ENCODE data around the gene NEK6. TPM values are rescaled to one million over a fixed set of nuclear protein-coding genes. Genes with fewer than 3 reads are reported as not detected.

Gene NEK6
- total RNA-seq, 2 experiments from 2014 or later, result 0.89 to 1.7 TPM

DNA sequence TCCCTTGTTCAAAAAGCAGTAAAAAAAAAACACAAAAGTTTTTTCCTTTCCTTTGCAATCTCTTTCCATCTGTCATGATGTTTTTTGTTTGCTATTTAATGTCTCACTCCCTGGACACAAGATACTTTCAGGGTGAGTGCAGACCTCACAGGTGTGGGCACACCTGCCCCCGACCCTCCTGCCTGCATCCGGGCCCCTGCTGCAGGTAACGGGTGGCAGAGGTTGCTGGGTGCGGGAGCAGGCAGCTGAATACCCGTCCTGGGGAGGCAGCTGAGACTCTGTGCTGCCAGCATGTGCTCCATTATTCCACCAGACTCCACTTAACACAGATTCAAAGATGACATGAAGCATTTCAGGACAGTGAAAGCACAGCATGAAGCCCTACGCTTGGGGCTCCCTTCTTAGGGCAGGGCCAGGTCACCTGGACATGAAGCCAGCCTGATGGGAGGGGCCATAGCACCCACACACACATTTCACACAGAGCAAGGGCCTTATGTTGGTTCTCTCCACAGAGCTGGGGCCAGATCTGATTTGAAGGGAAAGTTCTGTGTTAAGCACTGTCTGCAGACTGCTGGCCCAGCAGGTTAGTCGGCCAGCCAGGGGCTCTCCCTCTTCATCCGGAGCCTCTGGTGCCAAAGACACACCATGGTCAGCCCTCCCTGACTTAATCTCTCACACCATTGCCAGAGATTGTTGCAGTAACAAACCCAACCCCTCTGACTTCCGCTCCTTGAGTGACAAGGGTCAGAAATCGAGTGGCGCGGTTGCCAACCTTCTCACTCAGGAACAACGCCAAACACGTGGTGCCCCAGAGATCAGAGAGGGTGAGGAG lies 13.0 kb downstream of the NEK6 start:
- Histone ChIP-seq H3K4me1 (ENCODE audit: insufficient read depth, low read length) (peaks cover 8% of the 10 kb centered on the region), H3K36me3 (ENCODE audit: insufficient read depth, low read length) (no peaks in the 10 kb centered on the region)
- no peaks in the 10 kb centered on the region for H3K4me1 Mint-ChIP-seq (ENCODE audit: low read depth)

DNA sequence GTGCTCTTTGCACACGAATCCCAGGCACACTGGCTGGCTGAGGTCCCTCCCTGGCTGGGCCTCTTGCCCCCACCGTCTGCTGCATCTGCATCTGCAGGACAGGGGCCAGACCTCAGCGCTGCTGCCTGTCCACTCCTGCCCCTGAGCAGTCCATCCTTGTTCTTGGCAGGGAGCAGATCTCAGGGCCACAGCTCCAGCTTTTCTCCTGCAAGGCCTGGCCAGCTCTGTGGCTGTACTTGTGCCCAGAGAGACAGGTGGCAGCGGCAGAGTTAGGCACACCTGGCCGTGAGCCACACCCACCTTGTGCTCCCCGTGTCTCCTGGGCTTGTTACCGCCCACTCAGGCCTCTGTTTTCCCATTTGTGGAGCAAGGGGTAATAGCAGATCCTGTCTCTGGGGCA lies 13.9 kb downstream of the NEK6 start:
- no peak overlapping the region for H3K4me3 Mint-ChIP-seq
- H3K27me3 Mint-ChIP-seq, result no peaks in the 10 kb centered on the region
- Histone ChIP-seq H3K27me3 (ENCODE audit: control insufficient read depth in 1 of 2, insufficient read depth in 2 of 2, low read length in 2 of 2) (no peaks in the 10 kb centered on the region), H3K36me3 (ENCODE audit: insufficient read depth, low read length) (no peaks in the 10 kb centered on the region), H3K27ac (ENCODE audit: low read depth in 1 of 2, low read length in 2 of 2) (no peak overlapping the region), H3K4me1 (ENCODE audit: insufficient read depth, low read length) (peaks cover 5% of the 10 kb centered on the region), H3K9me3 (ENCODE audit: control insufficient read depth in 1 of 2, insufficient read depth in 1 of 2, low read length in 2 of 2) (peaks cover 0 to 4% of the 10 kb centered on the region in 2 experiments), H3K4me3 (ENCODE audit: low read length) (no peak overlapping the region)
- CTCF ChIA-PET, result no interaction called here
- H3K9me3 Mint-ChIP-seq, result no peaks in the 10 kb centered on the region
- intact Hi-C loops (cut with DNase I, micrococcal nuclease), result no loop called here
- TF ChIP-seq, protein P1, sequence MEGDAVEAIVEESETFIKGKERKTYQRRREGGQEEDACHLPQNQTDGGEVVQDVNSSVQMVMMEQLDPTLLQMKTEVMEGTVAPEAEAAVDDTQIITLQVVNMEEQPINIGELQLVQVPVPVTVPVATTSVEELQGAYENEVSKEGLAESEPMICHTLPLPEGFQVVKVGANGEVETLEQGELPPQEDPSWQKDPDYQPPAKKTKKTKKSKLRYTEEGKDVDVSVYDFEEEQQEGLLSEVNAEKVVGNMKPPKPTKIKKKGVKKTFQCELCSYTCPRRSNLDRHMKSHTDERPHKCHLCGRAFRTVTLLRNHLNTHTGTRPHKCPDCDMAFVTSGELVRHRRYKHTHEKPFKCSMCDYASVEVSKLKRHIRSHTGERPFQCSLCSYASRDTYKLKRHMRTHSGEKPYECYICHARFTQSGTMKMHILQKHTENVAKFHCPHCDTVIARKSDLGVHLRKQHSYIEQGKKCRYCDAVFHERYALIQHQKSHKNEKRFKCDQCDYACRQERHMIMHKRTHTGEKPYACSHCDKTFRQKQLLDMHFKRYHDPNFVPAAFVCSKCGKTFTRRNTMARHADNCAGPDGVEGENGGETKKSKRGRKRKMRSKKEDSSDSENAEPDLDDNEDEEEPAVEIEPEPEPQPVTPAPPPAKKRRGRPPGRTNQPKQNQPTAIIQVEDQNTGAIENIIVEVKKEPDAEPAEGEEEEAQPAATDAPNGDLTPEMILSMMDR (IDR thresholded peaks at IDR 0.05), result no peak
- POLR2A ChIA-PET, result no interaction called here
- no peak for DNase-seq
- H3K36me3 Mint-ChIP-seq (ENCODE audit: low read depth), result no peaks in the 10 kb centered on the region
- ATAC-seq (ENCODE audit: poor library complexity), result no peak
- H3K4me1 Mint-ChIP-seq (ENCODE audit: low read depth), result no peaks in the 10 kb centered on the region
- no peak overlapping the region for H3K27ac Mint-ChIP-seq

More for the DNA sequence above, 13.0 kb downstream of the NEK6 start:
- ChIA-PET POLR2A (no interaction called here), CTCF (no interaction called here)
- TF ChIP-seq, protein P1 (IDR thresholded peaks at IDR 0.05), result no peak
- intact Hi-C loops (cut with DNase I, micrococcal nuclease), result no loop called here
- ATAC-seq (ENCODE audit: poor library complexity) (no peak), DNase-seq (no peak)
- H3K27ac Mint-ChIP-seq, result no peak overlapping the region
- Histone ChIP-seq H3K9me3 (ENCODE audit: control insufficient read depth in 1 of 2, insufficient read depth in 1 of 2, low read length in 2 of 2) (peaks cover 0 to 4% of the 10 kb centered on the region in 2 experiments), H3K27me3 (ENCODE audit: control insufficient read depth in 1 of 2, insufficient read depth in 2 of 2, low read length in 2 of 2) (no peaks in the 10 kb centered on the region), H3K27ac (ENCODE audit: low read depth in 1 of 2, low read length in 2 of 2) (no peak overlapping the region), H3K4me3 (ENCODE audit: low read length) (no peak overlapping the region)
- H3K9me3 Mint-ChIP-seq, result no peaks in the 10 kb centered on the region
- no peaks in the 10 kb centered on the region for H3K36me3 Mint-ChIP-seq (ENCODE audit: low read depth)
- H3K27me3 Mint-ChIP-seq, result peaks cover 2% of the 10 kb centered on the region
- no peak overlapping the region for H3K4me3 Mint-ChIP-seq

DNA sequence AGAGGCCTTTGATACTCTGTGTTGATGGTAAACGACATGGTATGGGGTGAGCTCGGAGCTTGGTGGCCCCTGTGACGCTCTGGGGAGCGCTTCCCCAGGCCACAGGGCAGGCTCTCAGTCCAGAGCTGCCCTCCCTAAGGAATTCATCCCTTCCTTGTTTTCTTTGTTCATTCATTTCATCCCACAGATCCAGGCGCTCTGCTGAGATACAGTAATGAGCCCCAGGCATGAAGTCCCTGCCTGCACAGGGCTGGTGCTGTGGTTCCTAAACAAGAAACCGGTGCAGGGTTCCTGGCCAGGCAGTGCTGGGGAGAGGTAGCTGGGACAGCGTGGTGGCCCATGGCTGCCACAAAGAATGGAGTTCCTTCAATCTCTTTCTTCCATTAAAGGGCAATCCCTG lies 14.4 kb downstream of the NEK6 start:
- TF ChIP-seq, protein P1 (IDR thresholded peaks at IDR 0.05), result no peak
- no peaks in the 10 kb centered on the region for H3K4me1 Mint-ChIP-seq (ENCODE audit: low read depth)
- CTCF ChIA-PET, result no interaction called here
- H3K27ac Mint-ChIP-seq, result no peak overlapping the region
- no peak for DNase-seq
- H3K36me3 Mint-ChIP-seq (ENCODE audit: low read depth), result no peaks in the 10 kb centered on the region
- POLR2A ChIA-PET, result no interaction called here
- no peak for ATAC-seq (ENCODE audit: poor library complexity)
- Histone ChIP-seq H3K27me3 (ENCODE audit: control insufficient read depth in 1 of 2, insufficient read depth in 2 of 2, low read length in 2 of 2) (no peaks in the 10 kb centered on the region), H3K9me3 (ENCODE audit: control insufficient read depth in 1 of 2, insufficient read depth in 1 of 2, low read length in 2 of 2) (peaks cover 0 to 4% of the 10 kb centered on the region in 2 experiments), H3K4me1 (ENCODE audit: insufficient read depth, low read length) (peaks cover 2% of the 10 kb centered on the region), H3K27ac (ENCODE audit: low read depth in 1 of 2, low read length in 2 of 2) (no peak overlapping the region), H3K36me3 (ENCODE audit: insufficient read depth, low read length) (no peaks in the 10 kb centered on the region), H3K4me3 (ENCODE audit: low read length) (no peak overlapping the region)
- intact Hi-C loops (cut with DNase I, micrococcal nuclease), result no loop called here
- H3K9me3 Mint-ChIP-seq, result no peaks in the 10 kb centered on the region
- no peaks in the 10 kb centered on the region for H3K27me3 Mint-ChIP-seq
- no peak overlapping the region for H3K4me3 Mint-ChIP-seq
